ENCODE measurements around the gene GDF3. TPM values are rescaled to one million over a fixed set of nuclear protein-coding genes. Genes with fewer than 3 reads are reported as not detected.

GDF3 gene
- total RNA-seq, 1 experiment from 2014 or later, result not detected

- intact Hi-C loops (cut with micrococcal nuclease), result no loop called here
- Histone ChIP-seq H4K20me1 (ENCODE audit: insufficient read depth) (no peaks in the 10 kb centered on the region), H3K4me2 (ENCODE audit: low read length) (no peak overlapping the region), H3K9ac (ENCODE audit: low read length) (no peak overlapping the region), H3K79me2 (ENCODE audit: insufficient read depth, low read length) (no peaks in the 10 kb centered on the region), H2AFZ (ENCODE audit: low read depth, low read length, poor library complexity, severe bottlenecking) (no peak overlapping the region), H3K9me3 (ENCODE audit: control insufficient read depth in 1 of 2, insufficient read depth in 1 of 2, low read depth in 1 of 2, low read length in 2 of 2) (no peaks in the 10 kb centered on the region), H3K27me3 (ENCODE audit: insufficient read depth, low read length) (no peaks in the 10 kb centered on the region), H3K4me1 (ENCODE audit: control insufficient read depth in 1 of 2, insufficient read depth in 2 of 2, low read length in 2 of 2) (peaks cover 3% of the 10 kb centered on the region in 2 experiments; a peak in 2 of 4 replicates), H3K27ac (ENCODE audit: low read depth, low read length) (no peak overlapping the region), H3K9me2 (ENCODE audit: insufficient read depth) (no peaks in the 10 kb centered on the region), H3K36me3 (ENCODE audit: control insufficient read depth in 1 of 2, insufficient read depth in 2 of 2, low read length in 2 of 2) (no peaks in the 10 kb centered on the region), H3K4me3 (replicated peaks in 1 of 2; ENCODE audit: low read depth in 1 of 2, low read length in 2 of 2) (no peak overlapping the region)
- DNase-seq (ENCODE audit: low read depth, low spot score), result no peak
- ATAC-seq, result no peak
- ChIA-PET CTCF (interaction anchor here (1.6 kb wide), 1 partner anchor 139 kb away, joined by 3 read pairs; no protein-coding TSS in a partner anchor), RAD21 (ENCODE audit: low non-redundant PET in 1 of 2, low total read pairs in 2 of 2, uncharacterized antibody in 2 of 2, unreplicated experiment in 2 of 2) (no interaction called here), POLR2A (no interaction called here)
- BruUV-seq (replicated peaks), result no TSS peak
- TF ChIP-seq, protein P1, sequence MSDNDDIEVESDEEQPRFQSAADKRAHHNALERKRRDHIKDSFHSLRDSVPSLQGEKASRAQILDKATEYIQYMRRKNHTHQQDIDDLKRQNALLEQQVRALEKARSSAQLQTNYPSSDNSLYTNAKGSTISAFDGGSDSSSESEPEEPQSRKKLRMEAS (IDR thresholded peaks at IDR 0.05), result no peak
- no peak for TF ChIP-seq SIN3A (IDR thresholded peaks at IDR 0.05; ENCODE audit: low read depth)
- TF ChIP-seq RAD21 (IDR thresholded peaks at IDR 0.05; ENCODE audit: low read depth), result no peak
- no peak for TF ChIP-seq SP1 (IDR thresholded peaks at IDR 0.05; ENCODE audit: low read depth)
- TF ChIP-seq ZFX (IDR thresholded peaks at IDR 0.05), result no peak
- TF ChIP-seq YY1 (IDR thresholded peaks at IDR 0.05; ENCODE audit: extremely low read depth, insufficient replicate concordance, low read depth, low read length), result no peak
- no peak for TF ChIP-seq EZH2 (IDR thresholded peaks at IDR 0.05)
- TF ChIP-seq POLR2A (IDR thresholded peaks at IDR 0.05; ENCODE audit: borderline replicate concordance, extremely low read depth, insufficient read depth, insufficient read length), result no peak
- no peak for TF ChIP-seq JUND (IDR thresholded peaks at IDR 0.05)
- no peak for TF ChIP-seq FOSL1 (IDR thresholded peaks at IDR 0.05; ENCODE audit: low read depth)
Measured at GRCh38 chr12:7668171-7668570, 27.4 kb downstream of the GDF3 start.

DNA sequence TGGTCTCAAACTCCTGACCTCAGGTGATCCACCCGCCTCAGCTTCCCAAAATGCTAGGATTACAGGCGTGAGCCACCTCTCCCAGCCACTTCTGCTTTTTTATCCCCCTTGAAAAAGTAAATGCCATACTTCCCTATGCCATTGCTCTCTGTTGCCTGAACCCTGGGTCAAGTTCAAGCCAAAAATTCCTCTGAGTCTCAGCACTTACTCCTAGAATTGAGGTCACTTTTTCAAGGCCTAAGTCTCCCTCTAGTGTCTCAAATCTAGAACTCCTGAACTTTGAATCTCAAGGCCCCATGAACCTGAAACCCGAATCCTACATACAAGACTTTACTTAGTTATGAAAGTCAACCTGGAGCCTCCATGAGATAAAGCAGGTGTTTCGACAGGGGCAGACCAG is 28.4 kb downstream of the GDF3 start:
- ATAC-seq, result peak; percentile 75
- H3K4me3 ChIP-seq (replicated peaks in 1 of 2; ENCODE audit: low read depth in 1 of 2, low read length in 2 of 2), result no peak overlapping the region
- TF ChIP-seq RAD21 (IDR thresholded peaks at IDR 0.05; ENCODE audit: low read depth) (peak; percentile 52), JUND (IDR thresholded peaks at IDR 0.05) (no peak)
- TF ChIP-seq, protein P2, sequence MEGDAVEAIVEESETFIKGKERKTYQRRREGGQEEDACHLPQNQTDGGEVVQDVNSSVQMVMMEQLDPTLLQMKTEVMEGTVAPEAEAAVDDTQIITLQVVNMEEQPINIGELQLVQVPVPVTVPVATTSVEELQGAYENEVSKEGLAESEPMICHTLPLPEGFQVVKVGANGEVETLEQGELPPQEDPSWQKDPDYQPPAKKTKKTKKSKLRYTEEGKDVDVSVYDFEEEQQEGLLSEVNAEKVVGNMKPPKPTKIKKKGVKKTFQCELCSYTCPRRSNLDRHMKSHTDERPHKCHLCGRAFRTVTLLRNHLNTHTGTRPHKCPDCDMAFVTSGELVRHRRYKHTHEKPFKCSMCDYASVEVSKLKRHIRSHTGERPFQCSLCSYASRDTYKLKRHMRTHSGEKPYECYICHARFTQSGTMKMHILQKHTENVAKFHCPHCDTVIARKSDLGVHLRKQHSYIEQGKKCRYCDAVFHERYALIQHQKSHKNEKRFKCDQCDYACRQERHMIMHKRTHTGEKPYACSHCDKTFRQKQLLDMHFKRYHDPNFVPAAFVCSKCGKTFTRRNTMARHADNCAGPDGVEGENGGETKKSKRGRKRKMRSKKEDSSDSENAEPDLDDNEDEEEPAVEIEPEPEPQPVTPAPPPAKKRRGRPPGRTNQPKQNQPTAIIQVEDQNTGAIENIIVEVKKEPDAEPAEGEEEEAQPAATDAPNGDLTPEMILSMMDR (IDR thresholded peaks at IDR 0.05 in 2 of 3, conservative IDR thresholded peaks at IDR 0.05 in 1 of 3; ENCODE audit: borderline replicate concordance in 1 of 3, insufficient read depth in 1 of 3, low read depth in 2 of 3, low read length in 2 of 3), result peak; percentile 36 to 52 (median 50); a peak in 5 of 6 replicates
- no TSS peak for BruUV-seq (replicated peaks)
- H4K20me1 ChIP-seq (ENCODE audit: insufficient read depth), result no peaks in the 10 kb centered on the region
- H3K27ac ChIP-seq (ENCODE audit: low read depth, low read length), result no peak overlapping the region
- H2AFZ ChIP-seq (ENCODE audit: low read depth, low read length, poor library complexity, severe bottlenecking), result no peak overlapping the region
- H3K9ac ChIP-seq (ENCODE audit: low read length), result no peak overlapping the region
- no peaks in the 10 kb centered on the region for H3K79me2 ChIP-seq (ENCODE audit: insufficient read depth, low read length)
- CTCF ChIA-PET, result interaction anchor here (1.6 kb wide), 1 partner anchor 140 kb away, joined by 3 read pairs; no protein-coding TSS in a partner anchor
- POLR2A ChIA-PET, result no interaction called here
- RAD21 ChIA-PET (ENCODE audit: low non-redundant PET in 1 of 2, low total read pairs in 2 of 2, uncharacterized antibody in 2 of 2, unreplicated experiment in 2 of 2), result no interaction called here
- H3K27me3 ChIP-seq (ENCODE audit: insufficient read depth, low read length), result no peaks in the 10 kb centered on the region
- peaks cover 3% of the 10 kb centered on the region in 2 experiments; a peak in 2 of 4 replicates for H3K4me1 ChIP-seq (ENCODE audit: control insufficient read depth in 1 of 2, insufficient read depth in 2 of 2, low read length in 2 of 2)
- intact Hi-C loops (cut with micrococcal nuclease), result no loop called here
- no peaks in the 10 kb centered on the region for H3K36me3 ChIP-seq (ENCODE audit: control insufficient read depth in 1 of 2, insufficient read depth in 2 of 2, low read length in 2 of 2)
- DNase-seq (ENCODE audit: low read depth, low spot score), result peak; percentile 19
- H3K4me2 ChIP-seq (ENCODE audit: low read length), result no peak overlapping the region
- H3K9me2 ChIP-seq (ENCODE audit: insufficient read depth), result no peaks in the 10 kb centered on the region
- H3K9me3 ChIP-seq (ENCODE audit: control insufficient read depth in 1 of 2, insufficient read depth in 1 of 2, low read depth in 1 of 2, low read length in 2 of 2), result no peaks in the 10 kb centered on the region
